Lower lobe of right lung (tissue), 2 donors: ENCODE measurements around the gene SLC36A2. TPM values are rescaled to one million over a fixed set of nuclear protein-coding genes. Genes with fewer than 3 reads are reported as not detected.

ENCODE experiments used
- ATAC-seq, 2 donors: fragments of 200-7000 bp; cut with Tn5 transposase; one replicate each; pipeline ENCODE4 v1.9.1; 2020 to 2022; ENCODE audit warnings: mild to moderate bottlenecking in 2 of 2, moderate library complexity in 2 of 2
- DNase-seq: peaks from one replicate; pipeline ENCODE4 v3.0.0-alpha.2; 2020
- H3K27ac ChIP-seq: fragments of 200-600 bp; one replicate; pipeline ENCODE4 v1.8.0; 2022
- H3K27me3 ChIP-seq: fragments of 200-600 bp; one replicate; pipeline ENCODE4 v1.8.0; 2022; ENCODE audit warnings: low read depth
- H3K36me3 ChIP-seq: fragments of 200-600 bp; one replicate; pipeline ENCODE4 v1.8.0; 2022; ENCODE audit warnings: mild to moderate bottlenecking
- H3K4me1 ChIP-seq: fragments of 200-600 bp; one replicate; pipeline ENCODE4 v1.8.0; 2022
- H3K4me3 ChIP-seq: fragments of 200-600 bp; one replicate; pipeline ENCODE4 v1.8.0; 2022; ENCODE audit warnings: mild to moderate bottlenecking
- H3K9me3 ChIP-seq: fragments of 200-600 bp; one replicate; pipeline ENCODE4 v1.8.0; 2022
- CTCF ChIP-seq: fragments of 200-600 bp; IDR thresholded peaks from one replicate; pipeline ENCODE4 v1.8.0; 2022; ENCODE audit warnings: antibody characterized with exemption, mild to moderate bottlenecking
- intact Hi-C: fragments of 100-400 bp; cut with DNase I; formaldehyde crosslinking; loops from one replicate; pipeline ENCODE4 v1.11.0; 2022
- total RNA-seq: library from RNA; stranded (reverse); fragmentation: NEBNext Ultra II Directional; extraction: Animal tissue kit (Norgen Biotek cat#: 25700); gene quantifications from one replicate; pipeline ENCODE4 v1.2.1, GENCODE V29; 2021
- donor health status: DM: no; HTN: yes; CAD: no; lungs with severe emphysema.

SLC36A2 gene
- total RNA-seq, 1 donor from 2014 or later: not detected

GRCh38 chr5:151357792-151358191 lies 10.4 kb upstream of the SLC36A2 start:
- no peaks in the 10 kb centered on the region for H3K4me1 ChIP-seq
- no peak overlapping the region for H3K27ac ChIP-seq
- H3K9me3 ChIP-seq: peaks cover 11% of the 10 kb centered on the region
- intact Hi-C loops: no loop called here
- H3K36me3 ChIP-seq: no peaks in the 10 kb centered on the region
- H3K4me3 ChIP-seq: no peak overlapping the region
- H3K27me3 ChIP-seq: no peaks in the 10 kb centered on the region
- DNase-seq: no peak
- no peak for ATAC-seq
- TF ChIP-seq CTCF: no peak

- H3K4me3 ChIP-seq: no peak overlapping the region
- DNase-seq: no peak
- H3K36me3 ChIP-seq: no peaks in the 10 kb centered on the region
- intact Hi-C loops: no loop called here
- peaks cover 5% of the 10 kb centered on the region for H3K9me3 ChIP-seq
- ATAC-seq: no peak
- H3K27ac ChIP-seq: no peak overlapping the region
- no peak for TF ChIP-seq CTCF
- H3K27me3 ChIP-seq: no peaks in the 10 kb centered on the region
- H3K4me1 ChIP-seq: no peaks in the 10 kb centered on the region
These were observed 9.7 kb upstream of the SLC36A2 start for GRCh38 chr5:151357097-151357496.

- ATAC-seq (no peak), DNase-seq (no peak)
- Histone ChIP-seq H3K27ac (no peak overlapping the region), H3K27me3 (no peaks in the 10 kb centered on the region), H3K4me1 (no peaks in the 10 kb centered on the region), H3K4me3 (no peak overlapping the region), H3K36me3 (no peaks in the 10 kb centered on the region), H3K9me3 (no peaks in the 10 kb centered on the region)
- intact Hi-C loops: no loop called here
- TF ChIP-seq CTCF: no peak
These were observed 4.3 kb upstream of the SLC36A2 start for GRCh38 chr5:151351671-151352070.

- DNase-seq: no peak
- no peaks in the 10 kb centered on the region for H3K9me3 ChIP-seq
- ATAC-seq: no peak
- TF ChIP-seq CTCF: no peak
- H3K4me3 ChIP-seq: no peak overlapping the region
- peaks cover 5% of the 10 kb centered on the region for H3K27me3 ChIP-seq
- no peaks in the 10 kb centered on the region for H3K36me3 ChIP-seq
- no peak overlapping the region for H3K27ac ChIP-seq
- intact Hi-C loops: no loop called here
- H3K4me1 ChIP-seq: no peaks in the 10 kb centered on the region
These were observed 1.4 kb upstream of the SLC36A2 start for GRCh38 chr5:151348789-151349188.

- no peak for TF ChIP-seq CTCF
- Histone ChIP-seq H3K4me3 (no peak overlapping the region), H3K27me3 (peaks cover 9% of the 10 kb centered on the region), H3K27ac (no peak overlapping the region), H3K9me3 (no peaks in the 10 kb centered on the region), H3K36me3 (no peaks in the 10 kb centered on the region), H3K4me1 (no peaks in the 10 kb centered on the region)
- DNase-seq (no peak), ATAC-seq (peak in 1 of 2 donors; percentile 24)
- intact Hi-C loops: no loop called here
These were observed 1.4 kb downstream of the SLC36A2 start for GRCh38 chr5:151345808-151346478.
